ENCODE results near the gene SPC24. TPM values are rescaled to one million over a fixed set of nuclear protein-coding genes. Genes with fewer than 3 reads are reported as not detected.

The SPC24 gene
- total and polyA plus RNA-seq, 2 donors (not counting 3 experiments of a cell fraction or from before 2014, with no cell fraction given) = 19.8 to 70.0 TPM

DNA sequence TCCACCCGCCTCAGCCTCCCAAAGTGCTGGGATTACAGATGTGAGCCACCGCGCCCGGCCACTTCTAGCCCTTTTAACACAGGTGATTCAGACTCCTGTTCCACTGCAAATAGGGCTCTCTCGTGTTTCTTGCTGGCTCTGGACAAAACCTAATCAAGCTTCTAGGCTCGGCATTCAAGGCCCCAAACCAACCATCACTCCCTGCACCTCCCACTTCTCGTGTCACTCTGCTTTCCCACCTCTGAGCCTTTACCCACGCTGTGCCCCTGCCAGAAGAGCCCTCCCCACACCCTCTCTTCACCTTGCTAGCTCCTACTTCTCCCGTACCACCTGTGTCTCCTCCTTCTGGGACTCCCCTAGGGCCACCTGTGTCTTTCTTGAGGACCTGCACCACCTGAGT, 22.0 kb upstream of the SPC24 start:
- Histone ChIP-seq H3K4me1 (ENCODE audit: control insufficient read depth, extremely low read depth, insufficient read depth, low read length) (peaks cover 12% of the 10 kb centered on the region), H3K4me2 (ENCODE audit: insufficient read depth, low read length) (no peak overlapping the region), H3K79me2 (ENCODE audit: control insufficient read depth, insufficient read depth, low read length) (peaks cover 2% of the 10 kb centered on the region), H3K9me3 (replicated peaks; ENCODE audit: control insufficient read depth, insufficient read depth, low read length) (no peaks in the 10 kb centered on the region), H3K36me3 (ENCODE audit: control insufficient read depth in 2 of 2, extremely low read depth in 1 of 2, insufficient read depth in 2 of 2, low read length in 2 of 2) (peaks cover 10 to 30% of the 10 kb centered on the region in 2 experiments), H3K27ac (ENCODE audit: insufficient read depth, low read depth, low read length) (no peak overlapping the region), H3K4me3 (replicated peaks in 1 of 3; ENCODE audit: insufficient read depth in 1 of 3, low read depth in 1 of 3, low read length in 3 of 3) (no peak overlapping the region), H4K20me1 (replicated peaks; ENCODE audit: control insufficient read depth, extremely low read depth, insufficient read depth, low read length) (no peaks in the 10 kb centered on the region), H3K9me1 (replicated peaks; ENCODE audit: control insufficient read depth, extremely low read depth, insufficient read depth, low read length) (no peaks in the 10 kb centered on the region), H2AFZ (ENCODE audit: low read depth, low read length) (no peak overlapping the region), H3K27me3 (ENCODE audit: control insufficient read depth in 2 of 2, insufficient read depth in 2 of 2, low read length in 2 of 2) (no peaks in the 10 kb centered on the region), H3K9ac (replicated peaks; ENCODE audit: extremely low read depth, insufficient read depth, low read length) (no peak overlapping the region)
- CTCF ChIA-PET = interaction anchor here (1.9 to 2.3 kb wide), 2 partner anchors 9 to 51 kb away, joined by 6 to 8 read pairs; no protein-coding TSS in a partner anchor
- POLR2A ChIA-PET = no interaction called here
- FAIRE-seq = no peak
- TF ChIP-seq MYC (IDR thresholded peaks at IDR 0.05; ENCODE audit: low read depth, low read length) = no peak
- no peak for TF ChIP-seq JUN (IDR thresholded peaks at IDR 0.05; ENCODE audit: borderline replicate concordance, insufficient read depth, insufficient read length, low read depth)
- TF ChIP-seq, protein P1, sequence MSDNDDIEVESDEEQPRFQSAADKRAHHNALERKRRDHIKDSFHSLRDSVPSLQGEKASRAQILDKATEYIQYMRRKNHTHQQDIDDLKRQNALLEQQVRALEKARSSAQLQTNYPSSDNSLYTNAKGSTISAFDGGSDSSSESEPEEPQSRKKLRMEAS (IDR thresholded peaks at IDR 0.05; ENCODE audit: insufficient read depth, insufficient read length) = no peak
- no peak for TF ChIP-seq POLR2A (IDR thresholded peaks at IDR 0.05; ENCODE audit: low read depth, low read length)
- TF ChIP-seq POLR2AphosphoS5 (IDR thresholded peaks at IDR 0.05; ENCODE audit: insufficient read depth, low read depth, low read length) = no peak
- TF ChIP-seq EZH2 (IDR thresholded peaks at IDR 0.05; ENCODE audit: borderline replicate concordance, low read depth, low read length, severe bottlenecking) = no peak
- TF ChIP-seq, protein P2, sequence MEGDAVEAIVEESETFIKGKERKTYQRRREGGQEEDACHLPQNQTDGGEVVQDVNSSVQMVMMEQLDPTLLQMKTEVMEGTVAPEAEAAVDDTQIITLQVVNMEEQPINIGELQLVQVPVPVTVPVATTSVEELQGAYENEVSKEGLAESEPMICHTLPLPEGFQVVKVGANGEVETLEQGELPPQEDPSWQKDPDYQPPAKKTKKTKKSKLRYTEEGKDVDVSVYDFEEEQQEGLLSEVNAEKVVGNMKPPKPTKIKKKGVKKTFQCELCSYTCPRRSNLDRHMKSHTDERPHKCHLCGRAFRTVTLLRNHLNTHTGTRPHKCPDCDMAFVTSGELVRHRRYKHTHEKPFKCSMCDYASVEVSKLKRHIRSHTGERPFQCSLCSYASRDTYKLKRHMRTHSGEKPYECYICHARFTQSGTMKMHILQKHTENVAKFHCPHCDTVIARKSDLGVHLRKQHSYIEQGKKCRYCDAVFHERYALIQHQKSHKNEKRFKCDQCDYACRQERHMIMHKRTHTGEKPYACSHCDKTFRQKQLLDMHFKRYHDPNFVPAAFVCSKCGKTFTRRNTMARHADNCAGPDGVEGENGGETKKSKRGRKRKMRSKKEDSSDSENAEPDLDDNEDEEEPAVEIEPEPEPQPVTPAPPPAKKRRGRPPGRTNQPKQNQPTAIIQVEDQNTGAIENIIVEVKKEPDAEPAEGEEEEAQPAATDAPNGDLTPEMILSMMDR (IDR thresholded peaks at IDR 0.05; ENCODE audit: extremely low read depth in 1 of 2, insufficient read depth in 1 of 2, low read depth in 1 of 2, low read length in 2 of 2) = no peak
- no peak for TF ChIP-seq GATA2 (IDR thresholded peaks at IDR 0.05; ENCODE audit: insufficient read depth, insufficient read length, low read depth, low read length)
- TF ChIP-seq FOS (IDR thresholded peaks at IDR 0.05; ENCODE audit: borderline replicate concordance, insufficient read depth, low read length) = no peak
- no TSS peak for BruUV-seq (replicated peaks)
- intact Hi-C loops (cut with micrococcal nuclease) = no loop called here
- dilution Hi-C loops (cut with MboI; ENCODE audit: extremely low pct_ligation_motif_present, low sequenced_read_pairs) = no loop called here
- DNase-seq (ENCODE audit: low read depth, low spot score) = no peak

Data from endothelial cell of umbilical vein (primary cell).